Measurements from ENCODE around the gene CDH4. TPM values are rescaled to one million over a fixed set of nuclear protein-coding genes. Genes with fewer than 3 reads are reported as not detected.
"Not testable (repeated sequence)": the region's sequence is repeated elsewhere in the genome, so short reads cannot be mapped to it uniquely, and the experiment has no call there.

The CDH4 gene
- total RNA-seq, 1 donor from 2014 or later, result 0.23 TPM

GRCh38 chr20:61970357-61970756 lies 718.3 kb downstream of the CDH4 start:
- H3K4me3 Mint-ChIP-seq (ENCODE audit: unreplicated experiment), result no peak overlapping the region

DNA sequence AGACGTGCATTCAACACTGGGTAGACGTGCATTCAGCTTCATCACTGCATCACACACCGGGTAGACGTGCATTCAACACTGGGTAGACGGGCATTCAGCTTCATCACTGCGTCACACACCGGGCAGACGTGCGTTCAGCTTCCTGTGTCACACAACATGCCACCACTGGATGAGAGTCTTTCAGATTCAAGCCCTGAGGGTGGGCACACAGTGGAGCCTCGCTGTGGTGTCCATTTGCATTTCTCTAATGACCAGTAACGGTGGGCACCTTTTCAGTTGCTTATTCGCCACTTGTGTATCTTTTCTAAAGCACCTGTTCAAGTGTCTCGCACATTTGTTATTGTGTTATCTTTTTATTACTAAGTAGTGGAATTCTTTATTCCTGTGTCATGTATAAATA lies 719.5 kb downstream of the CDH4 start:
- H3K27ac Mint-ChIP-seq (ENCODE audit: unreplicated experiment), result not testable (repeated sequence)
- peaks cover 17% of the 10 kb centered on the region for H3K36me3 Mint-ChIP-seq (ENCODE audit: low read depth, unreplicated experiment)

More at GRCh38 chr20:61970357-61970756, 718.3 kb downstream of the CDH4 start:
- no peaks in the 10 kb centered on the region for H3K4me1 Mint-ChIP-seq (ENCODE audit: unreplicated experiment)
- H3K9me3 Mint-ChIP-seq (ENCODE audit: unreplicated experiment), result no peaks in the 10 kb centered on the region
- H3K36me3 Mint-ChIP-seq (ENCODE audit: low read depth, unreplicated experiment), result peaks cover 17% of the 10 kb centered on the region
- peaks cover 4% of the 10 kb centered on the region for H3K27me3 Mint-ChIP-seq (ENCODE audit: unreplicated experiment)
- no peak for TF ChIP-seq CTCF (IDR thresholded peaks at IDR 0.05; ENCODE audit: unreplicated experiment)
- no peak for DNase-seq (ENCODE audit: low spot score)
- no peak overlapping the region for H3K27ac Mint-ChIP-seq (ENCODE audit: unreplicated experiment)

DNA sequence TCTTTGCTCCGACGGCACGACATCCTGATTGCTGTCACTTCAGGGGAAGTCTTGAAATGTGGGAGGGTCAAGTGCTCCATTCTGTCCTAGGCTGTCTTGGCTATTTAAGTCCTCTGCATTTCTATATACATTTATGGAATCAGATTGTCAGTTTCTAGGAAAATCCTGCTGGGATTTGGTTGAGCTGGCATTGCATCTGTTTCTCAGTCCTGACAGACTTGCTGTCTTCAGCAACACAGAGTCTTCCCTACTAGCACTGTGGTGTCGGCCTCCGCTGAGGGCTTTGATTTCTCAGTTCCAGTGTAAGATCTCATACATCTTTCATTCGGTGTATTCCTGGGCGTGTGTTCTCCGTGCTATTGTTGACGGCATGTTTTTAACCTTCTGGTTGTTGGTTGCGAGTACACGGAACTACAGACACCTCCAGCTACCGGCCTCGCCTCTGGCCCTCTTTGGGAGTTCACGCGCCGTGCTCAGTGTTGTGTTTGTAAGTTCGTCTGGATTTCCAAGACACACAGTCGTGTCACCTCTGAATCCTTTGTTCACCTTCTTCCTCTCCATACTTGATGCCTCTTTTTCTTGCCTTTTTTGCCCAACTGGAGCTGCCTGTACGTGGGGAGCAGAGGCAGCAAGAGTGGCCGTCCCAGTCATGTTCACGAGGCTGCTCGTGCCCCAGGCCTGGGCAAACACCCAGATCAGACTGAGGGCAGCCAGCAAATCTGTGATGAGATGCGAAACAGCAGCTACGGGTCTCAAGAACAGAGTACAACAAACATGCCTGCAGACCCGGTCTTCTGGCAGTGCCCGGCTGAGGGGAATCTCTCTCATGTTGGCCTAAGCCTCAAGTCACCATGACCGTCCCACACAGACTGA lies 720.8 kb downstream of the CDH4 start:
- no peaks in the 10 kb centered on the region for H3K4me1 Mint-ChIP-seq (ENCODE audit: unreplicated experiment)
- DNase-seq (ENCODE audit: low spot score), result no peak
- TF ChIP-seq CTCF (IDR thresholded peaks at IDR 0.05; ENCODE audit: unreplicated experiment), result no peak
- no peak overlapping the region for H3K27ac Mint-ChIP-seq (ENCODE audit: unreplicated experiment)
- peaks cover 17% of the 10 kb centered on the region for H3K36me3 Mint-ChIP-seq (ENCODE audit: low read depth, unreplicated experiment)
- no peaks in the 10 kb centered on the region for H3K9me3 Mint-ChIP-seq (ENCODE audit: unreplicated experiment)
- H3K4me3 Mint-ChIP-seq (ENCODE audit: unreplicated experiment), result no peak overlapping the region
- peaks cover 4% of the 10 kb centered on the region for H3K27me3 Mint-ChIP-seq (ENCODE audit: unreplicated experiment)

More for the DNA sequence above, 719.5 kb downstream of the CDH4 start:
- H3K27me3 Mint-ChIP-seq (ENCODE audit: unreplicated experiment); DNase-seq (ENCODE audit: low spot score); H3K4me1 Mint-ChIP-seq (ENCODE audit: unreplicated experiment); H3K4me3 Mint-ChIP-seq (ENCODE audit: unreplicated experiment); H3K9me3 Mint-ChIP-seq (ENCODE audit: unreplicated experiment): not testable (repeated sequence)

DNA sequence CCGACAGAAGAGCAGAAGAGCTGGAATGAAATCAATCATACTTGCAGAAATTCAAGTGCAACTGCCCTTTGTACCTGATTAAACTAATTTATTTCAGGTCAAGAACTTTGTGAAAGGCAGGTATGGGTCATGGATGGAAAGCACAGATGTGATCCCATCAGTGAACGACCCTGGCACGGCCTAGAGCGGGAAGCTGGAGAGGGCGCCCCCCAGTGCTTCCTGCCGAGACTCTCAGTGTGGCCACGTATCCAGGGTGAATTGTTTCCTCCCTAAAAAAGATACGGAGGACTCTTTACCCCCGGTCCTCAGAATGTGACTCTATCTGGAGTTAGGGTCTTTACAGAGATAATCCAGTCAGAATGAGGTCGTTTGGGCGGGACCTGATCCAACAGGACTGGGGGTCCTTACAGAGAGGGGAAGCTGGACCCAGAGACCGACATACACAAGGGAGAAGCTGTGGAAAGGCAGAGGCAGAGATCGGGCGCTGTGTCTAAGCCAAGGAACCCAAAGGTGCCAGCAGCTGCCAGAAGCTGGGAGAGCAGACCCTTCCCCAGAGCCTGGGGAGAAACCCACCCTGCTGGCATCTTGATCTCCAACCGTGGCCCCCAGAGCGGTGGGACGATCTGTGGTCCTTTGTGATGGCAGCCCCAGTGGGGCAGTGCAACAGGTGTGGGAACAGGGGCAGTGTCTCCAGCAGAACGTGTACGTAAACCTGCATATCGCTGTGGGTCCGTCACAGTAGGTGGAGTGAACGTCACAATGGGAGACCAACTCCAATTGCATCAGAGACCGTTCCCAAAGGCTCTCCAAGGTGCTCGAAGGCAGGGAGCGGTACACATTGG lies 721.7 kb downstream of the CDH4 start:
- TF ChIP-seq CTCF (IDR thresholded peaks at IDR 0.05; ENCODE audit: unreplicated experiment), result no peak
- no peak overlapping the region for H3K27ac Mint-ChIP-seq (ENCODE audit: unreplicated experiment)
- DNase-seq (ENCODE audit: low spot score), result no peak
- no peaks in the 10 kb centered on the region for H3K9me3 Mint-ChIP-seq (ENCODE audit: unreplicated experiment)
- H3K4me1 Mint-ChIP-seq (ENCODE audit: unreplicated experiment), result no peaks in the 10 kb centered on the region
- peaks cover 3% of the 10 kb centered on the region for H3K27me3 Mint-ChIP-seq (ENCODE audit: unreplicated experiment)
- peaks cover 17% of the 10 kb centered on the region for H3K36me3 Mint-ChIP-seq (ENCODE audit: low read depth, unreplicated experiment)
- H3K4me3 Mint-ChIP-seq (ENCODE audit: unreplicated experiment), result no peak overlapping the region

DNA sequence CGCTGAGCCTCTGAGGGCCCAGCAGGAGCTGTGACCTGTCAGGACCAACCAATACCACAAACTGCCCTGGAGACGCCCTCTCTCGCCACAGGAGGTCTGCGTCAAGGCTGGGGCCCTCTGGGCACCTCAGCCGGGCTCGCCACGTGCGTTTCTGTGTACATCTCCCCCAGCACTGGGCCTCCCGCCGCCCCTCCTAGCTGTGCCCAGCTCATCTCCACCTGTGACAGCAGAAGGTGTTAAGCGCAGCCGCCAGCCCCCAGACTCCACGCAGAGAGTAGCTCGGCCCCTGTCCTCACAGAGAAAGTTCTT lies 722.2 kb downstream of the CDH4 start:
- H3K4me3 Mint-ChIP-seq (ENCODE audit: unreplicated experiment), result no peak overlapping the region
- TF ChIP-seq CTCF (IDR thresholded peaks at IDR 0.05; ENCODE audit: unreplicated experiment), result no peak
- H3K36me3 Mint-ChIP-seq (ENCODE audit: low read depth, unreplicated experiment), result peaks cover 17% of the 10 kb centered on the region
- no peak overlapping the region for H3K27ac Mint-ChIP-seq (ENCODE audit: unreplicated experiment)
- H3K9me3 Mint-ChIP-seq (ENCODE audit: unreplicated experiment), result no peaks in the 10 kb centered on the region
- peaks cover 3% of the 10 kb centered on the region for H3K27me3 Mint-ChIP-seq (ENCODE audit: unreplicated experiment)
- no peaks in the 10 kb centered on the region for H3K4me1 Mint-ChIP-seq (ENCODE audit: unreplicated experiment)
- DNase-seq (ENCODE audit: low spot score), result no peak

Data from endothelial cell (in vitro differentiated cells).